ENCODE results near the gene PITX2. TPM values are rescaled to one million over a fixed set of nuclear protein-coding genes. Genes with fewer than 3 reads are reported as not detected.

PITX2 gene
- total and polyA plus RNA-seq, 10 of the 15 experiments (the other 5 are each of a cell fraction or from before 2014, with no cell fraction given) = not detected

GRCh38 chr4:110663738-110664444 lies 41.0 kb upstream of the PITX2 start (continued):
- TF ChIP-seq REST (IDR thresholded peaks at IDR 0.05; ENCODE audit: low read depth, low read length) = no peak
- TF ChIP-seq JUND (IDR thresholded peaks at IDR 0.05; ENCODE audit: low read depth, low read length) = no peak
- no peak for TF ChIP-seq SPI1 (IDR thresholded peaks at IDR 0.05; ENCODE audit: borderline replicate concordance, insufficient read depth, low read depth, low read length)
- TF ChIP-seq NFYB (IDR thresholded peaks at IDR 0.05; ENCODE audit: insufficient read depth, low read depth, low read length) = no peak
- TF ChIP-seq FOS (IDR thresholded peaks at IDR 0.05; ENCODE audit: borderline replicate concordance, extremely low read depth, insufficient read length) = no peak

DNA sequence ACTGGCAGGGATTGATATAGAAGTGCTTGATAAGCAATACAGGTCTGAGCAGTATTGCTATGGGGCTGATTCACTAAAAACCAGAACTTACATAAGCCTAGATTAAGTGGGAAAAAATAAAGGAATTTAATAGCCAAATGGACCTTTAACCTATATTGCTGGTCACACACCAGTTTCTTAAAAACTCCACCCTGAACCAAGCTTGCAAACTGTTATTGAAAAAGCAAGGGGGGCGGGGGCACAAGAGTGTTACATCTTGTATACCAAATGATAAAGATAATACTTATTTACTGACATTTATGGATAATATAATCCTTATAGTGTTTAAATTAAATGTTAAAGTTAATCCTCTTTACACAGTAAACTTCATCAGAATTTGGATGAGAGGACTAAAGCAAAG lies 40.3 kb upstream of the PITX2 start:
- no peak for ATAC-seq
- Histone ChIP-seq H3K9me3 (replicated peaks; ENCODE audit: control insufficient read depth, insufficient read depth, low read length) (no peaks in the 10 kb centered on the region; the same call in 2 of the 3 replicates), H3K4me3 (no peak overlapping the region), H2AFZ (ENCODE audit: control insufficient read depth, low read depth, low read length) (no peak overlapping the region), H3K79me2 (ENCODE audit: control insufficient read depth, insufficient read depth, low read length) (no peaks in the 10 kb centered on the region), H3K27ac (ENCODE audit: control insufficient read depth, insufficient read depth) (no peak overlapping the region), H3K36me3 (ENCODE audit: control insufficient read depth in 2 of 2, insufficient read depth in 2 of 2, low read length in 1 of 2) (no peaks in the 10 kb centered on the region), H3K27me3 (replicated peaks in 1 of 2; ENCODE audit: control insufficient read depth in 2 of 2, insufficient read depth in 2 of 2, low read length in 1 of 2) (no peaks in the 10 kb centered on the region; a peak in 3 of 4 replicates), H3K4me1 (ENCODE audit: control insufficient read depth, insufficient read depth, low read length) (no peaks in the 10 kb centered on the region), H4K20me1 (ENCODE audit: control insufficient read depth, insufficient read depth) (no peaks in the 10 kb centered on the region), H3K9ac (ENCODE audit: control insufficient read depth, insufficient read depth, low read length) (no peak overlapping the region), H3K4me2 (ENCODE audit: control insufficient read depth, insufficient read depth) (no peak overlapping the region)
- BruUV-seq (replicated peaks) = no TSS peak
- in situ Hi-C loops (cut with MboI) (no loop called here), intact Hi-C loops (cut with micrococcal nuclease; ENCODE audit: unreplicated experiment) (no loop called here)
- SMC1A ChIA-PET (ENCODE audit: uncharacterized antibody, unreplicated experiment) = no interaction called here
- RAD21 ChIA-PET (ENCODE audit: unreplicated experiment) = no interaction called here
- CTCF ChIA-PET = no interaction called here
- WGBS (ENCODE audit: insufficient coverage, insufficient replicate concordance, low lambda C conversion rate, missing lambda C conversion rate) = 0% methylated on average over 1 of the region's 1 CpG
- POLR2A ChIA-PET = no interaction called here
- no peak for DNase-seq (ENCODE audit: low read depth, low spot score)
- no peak for FAIRE-seq
- no peak for TF ChIP-seq ZNF592 (IDR thresholded peaks at IDR 0.05)
- TF ChIP-seq NFYB (IDR thresholded peaks at IDR 0.05; ENCODE audit: insufficient read depth, low read depth, low read length) = no peak
- TF ChIP-seq, protein P1, sequence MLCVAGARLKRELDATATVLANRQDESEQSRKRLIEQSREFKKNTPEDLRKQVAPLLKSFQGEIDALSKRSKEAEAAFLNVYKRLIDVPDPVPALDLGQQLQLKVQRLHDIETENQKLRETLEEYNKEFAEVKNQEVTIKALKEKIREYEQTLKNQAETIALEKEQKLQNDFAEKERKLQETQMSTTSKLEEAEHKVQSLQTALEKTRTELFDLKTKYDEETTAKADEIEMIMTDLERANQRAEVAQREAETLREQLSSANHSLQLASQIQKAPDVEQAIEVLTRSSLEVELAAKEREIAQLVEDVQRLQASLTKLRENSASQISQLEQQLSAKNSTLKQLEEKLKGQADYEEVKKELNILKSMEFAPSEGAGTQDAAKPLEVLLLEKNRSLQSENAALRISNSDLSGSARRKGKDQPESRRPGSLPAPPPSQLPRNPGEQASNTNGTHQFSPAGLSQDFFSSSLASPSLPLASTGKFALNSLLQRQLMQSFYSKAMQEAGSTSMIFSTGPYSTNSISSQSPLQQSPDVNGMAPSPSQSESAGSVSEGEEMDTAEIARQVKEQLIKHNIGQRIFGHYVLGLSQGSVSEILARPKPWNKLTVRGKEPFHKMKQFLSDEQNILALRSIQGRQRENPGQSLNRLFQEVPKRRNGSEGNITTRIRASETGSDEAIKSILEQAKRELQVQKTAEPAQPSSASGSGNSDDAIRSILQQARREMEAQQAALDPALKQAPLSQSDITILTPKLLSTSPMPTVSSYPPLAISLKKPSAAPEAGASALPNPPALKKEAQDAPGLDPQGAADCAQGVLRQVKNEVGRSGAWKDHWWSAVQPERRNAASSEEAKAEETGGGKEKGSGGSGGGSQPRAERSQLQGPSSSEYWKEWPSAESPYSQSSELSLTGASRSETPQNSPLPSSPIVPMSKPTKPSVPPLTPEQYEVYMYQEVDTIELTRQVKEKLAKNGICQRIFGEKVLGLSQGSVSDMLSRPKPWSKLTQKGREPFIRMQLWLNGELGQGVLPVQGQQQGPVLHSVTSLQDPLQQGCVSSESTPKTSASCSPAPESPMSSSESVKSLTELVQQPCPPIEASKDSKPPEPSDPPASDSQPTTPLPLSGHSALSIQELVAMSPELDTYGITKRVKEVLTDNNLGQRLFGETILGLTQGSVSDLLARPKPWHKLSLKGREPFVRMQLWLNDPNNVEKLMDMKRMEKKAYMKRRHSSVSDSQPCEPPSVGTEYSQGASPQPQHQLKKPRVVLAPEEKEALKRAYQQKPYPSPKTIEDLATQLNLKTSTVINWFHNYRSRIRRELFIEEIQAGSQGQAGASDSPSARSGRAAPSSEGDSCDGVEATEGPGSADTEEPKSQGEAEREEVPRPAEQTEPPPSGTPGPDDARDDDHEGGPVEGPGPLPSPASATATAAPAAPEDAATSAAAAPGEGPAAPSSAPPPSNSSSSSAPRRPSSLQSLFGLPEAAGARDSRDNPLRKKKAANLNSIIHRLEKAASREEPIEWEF (IDR thresholded peaks at IDR 0.05; ENCODE audit: insufficient replicate concordance, low read depth, low read length) = no peak
- no peak for TF ChIP-seq BRCA1 (IDR thresholded peaks at IDR 0.05; ENCODE audit: low read depth, low read length)
